Measurements from ENCODE around the gene KCNQ1OT1. TPM values are rescaled to one million over a fixed set of nuclear protein-coding genes. Genes with fewer than 3 reads are reported as not detected.
"Not testable (repeated sequence)": the region's sequence is repeated elsewhere in the genome, so short reads cannot be mapped to it uniquely, and the experiment has no call there.

The KCNQ1OT1 gene
- total RNA-seq, 4 donors from 2014 or later, result 0.16 to 0.61 (median 0.30) TPM

DNA sequence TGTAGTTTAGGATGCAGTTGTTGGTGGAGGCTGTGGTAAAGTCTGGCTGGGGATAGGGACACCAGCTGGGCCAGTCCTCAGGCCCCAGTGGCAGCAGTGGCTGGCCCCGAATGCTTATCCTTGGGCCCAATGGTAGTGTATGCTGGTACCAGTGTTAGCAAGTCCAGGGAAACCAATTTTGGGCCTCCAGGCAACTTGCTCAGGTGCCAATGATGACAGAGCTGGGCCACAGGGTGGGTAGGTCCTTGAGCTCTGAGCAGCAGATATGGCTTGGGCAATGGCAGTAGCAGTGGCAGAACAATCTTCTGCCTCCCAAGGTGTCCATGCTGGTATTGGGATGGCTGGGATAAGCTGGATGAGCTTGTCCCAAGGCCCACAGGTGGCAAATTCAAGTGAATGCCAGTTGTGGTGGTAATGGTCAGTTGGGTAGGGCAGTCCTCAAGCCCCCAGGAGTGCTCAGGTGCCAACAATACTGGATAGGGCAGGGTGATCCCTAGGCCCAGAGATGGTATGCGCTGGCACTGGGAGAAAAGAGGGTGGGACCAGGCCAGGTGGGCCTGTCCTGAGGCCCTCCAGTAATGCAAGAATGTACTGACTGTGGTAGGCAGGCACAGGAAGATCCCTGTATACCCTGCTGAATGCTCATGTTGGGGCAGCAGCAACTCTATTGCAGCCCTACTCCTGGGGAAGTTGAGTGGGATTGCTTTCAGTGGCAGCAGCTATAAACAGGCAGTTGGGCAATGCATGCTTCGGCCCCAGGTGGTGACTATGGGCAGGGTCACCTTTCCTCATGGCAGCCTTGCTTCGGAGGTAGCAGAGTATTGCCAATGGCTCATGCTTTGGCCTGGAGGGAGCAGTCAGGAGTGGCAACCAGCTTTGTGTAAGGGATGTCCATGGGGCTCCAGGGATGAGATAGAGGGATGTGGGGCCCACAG, 54.7 kb downstream of the KCNQ1OT1 start:
- in situ Hi-C loops (cut with MboI; ENCODE audit: low sequenced_read_pairs in 4 of 4) (no loop called here), intact Hi-C loops (cut with DNase I; ENCODE audit: low total_unique reads) (no loop called here)
- Histone ChIP-seq H3K4me1 (no peaks in the 10 kb centered on the region), H3K27me3 (no peaks in the 10 kb centered on the region), H3K27ac (no peak overlapping the region), H3K36me3 (no peaks in the 10 kb centered on the region), H3K4me3 (no peak overlapping the region), H3K9me3 (peaks cover 4 to 49% (median 4%) of the 10 kb centered on the region in 3 donors)
- no peak for DNase-seq
- TF ChIP-seq POLR2A (IDR thresholded peaks at IDR 0.05), result no peak
- TF ChIP-seq, protein P1, sequence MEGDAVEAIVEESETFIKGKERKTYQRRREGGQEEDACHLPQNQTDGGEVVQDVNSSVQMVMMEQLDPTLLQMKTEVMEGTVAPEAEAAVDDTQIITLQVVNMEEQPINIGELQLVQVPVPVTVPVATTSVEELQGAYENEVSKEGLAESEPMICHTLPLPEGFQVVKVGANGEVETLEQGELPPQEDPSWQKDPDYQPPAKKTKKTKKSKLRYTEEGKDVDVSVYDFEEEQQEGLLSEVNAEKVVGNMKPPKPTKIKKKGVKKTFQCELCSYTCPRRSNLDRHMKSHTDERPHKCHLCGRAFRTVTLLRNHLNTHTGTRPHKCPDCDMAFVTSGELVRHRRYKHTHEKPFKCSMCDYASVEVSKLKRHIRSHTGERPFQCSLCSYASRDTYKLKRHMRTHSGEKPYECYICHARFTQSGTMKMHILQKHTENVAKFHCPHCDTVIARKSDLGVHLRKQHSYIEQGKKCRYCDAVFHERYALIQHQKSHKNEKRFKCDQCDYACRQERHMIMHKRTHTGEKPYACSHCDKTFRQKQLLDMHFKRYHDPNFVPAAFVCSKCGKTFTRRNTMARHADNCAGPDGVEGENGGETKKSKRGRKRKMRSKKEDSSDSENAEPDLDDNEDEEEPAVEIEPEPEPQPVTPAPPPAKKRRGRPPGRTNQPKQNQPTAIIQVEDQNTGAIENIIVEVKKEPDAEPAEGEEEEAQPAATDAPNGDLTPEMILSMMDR (IDR thresholded peaks at IDR 0.05 in 4 of 5, conservative IDR thresholded peaks at IDR 0.05 in 1 of 5), result no peak
- ATAC-seq, result no peak

DNA sequence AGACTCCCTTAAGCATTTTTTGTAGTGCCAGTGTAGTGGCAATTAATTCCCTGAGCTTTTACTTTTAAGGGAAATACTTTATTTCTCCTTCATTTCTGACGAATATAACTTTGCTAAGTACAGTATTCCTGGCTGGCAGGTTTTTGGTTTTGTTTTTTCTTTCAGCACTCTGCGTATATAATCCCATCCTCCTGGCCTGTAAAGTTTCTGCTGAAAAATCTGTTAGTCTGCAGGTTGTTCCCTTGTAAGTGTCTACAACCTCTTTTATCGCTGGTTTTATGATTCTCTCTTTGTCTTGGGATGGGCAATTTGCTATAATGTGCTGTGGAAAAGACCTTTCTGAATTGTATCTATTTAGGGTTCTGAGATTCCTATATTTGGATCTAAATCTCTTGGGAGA, 56.0 kb downstream of the KCNQ1OT1 start:
- Histone ChIP-seq H3K4me1 (no peaks in the 10 kb centered on the region), H3K9me3 (peaks cover 4 to 37% (median 8%) of the 10 kb centered on the region in 3 donors), H3K27ac (no peak overlapping the region), H3K4me3 (no peak overlapping the region), H3K36me3 (no peaks in the 10 kb centered on the region), H3K27me3 (no peaks in the 10 kb centered on the region)
- DNase-seq (no peak), ATAC-seq (no peak)
- intact Hi-C loops (cut with DNase I; ENCODE audit: low total_unique reads), result no loop called here
- TF ChIP-seq, protein P1 (IDR thresholded peaks at IDR 0.05 in 4 of 5, conservative IDR thresholded peaks at IDR 0.05 in 1 of 5), result no peak
- TF ChIP-seq POLR2A (IDR thresholded peaks at IDR 0.05), result no peak
- in situ Hi-C loops (cut with MboI; ENCODE audit: low sequenced_read_pairs in 4 of 4), result no loop called here

DNA sequence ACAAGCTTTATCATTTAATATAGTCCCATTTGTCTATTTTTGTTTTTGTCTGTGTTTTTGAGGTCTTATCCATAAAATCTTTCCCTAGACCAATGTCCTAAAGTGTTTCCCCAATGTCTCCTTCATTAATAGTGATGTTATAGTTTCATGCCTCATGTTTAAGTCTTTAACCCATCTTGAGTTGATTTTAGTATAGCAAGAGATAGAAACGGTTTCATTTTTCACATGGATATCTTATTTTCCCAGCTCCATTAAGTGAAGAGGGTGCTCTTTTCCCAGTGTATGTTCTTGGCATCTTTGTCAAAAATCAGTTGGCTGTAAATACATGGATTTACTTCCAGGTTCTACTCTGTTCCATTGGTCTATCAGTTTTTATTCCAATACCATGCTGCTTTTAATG, 58.2 kb downstream of the KCNQ1OT1 start:
- intact Hi-C loops (cut with DNase I; ENCODE audit: low total_unique reads), result no loop called here
- H3K9me3 ChIP-seq, result peaks cover 4 to 32% (median 8%) of the 10 kb centered on the region in 3 donors
- H3K36me3 ChIP-seq, result no peaks in the 10 kb centered on the region
- in situ Hi-C loops (cut with MboI; ENCODE audit: low sequenced_read_pairs in 4 of 4), result no loop called here
- H3K27me3 ChIP-seq, result no peaks in the 10 kb centered on the region
- no peak for TF ChIP-seq POLR2A (IDR thresholded peaks at IDR 0.05)
- TF ChIP-seq, protein P1 (IDR thresholded peaks at IDR 0.05 in 4 of 5, conservative IDR thresholded peaks at IDR 0.05 in 1 of 5), result no peak
- H3K27ac ChIP-seq, result no peak overlapping the region
- ATAC-seq, result no peak
- H3K4me1 ChIP-seq, result no peaks in the 10 kb centered on the region
- no peak for DNase-seq
- H3K4me3 ChIP-seq, result no peak overlapping the region

DNA sequence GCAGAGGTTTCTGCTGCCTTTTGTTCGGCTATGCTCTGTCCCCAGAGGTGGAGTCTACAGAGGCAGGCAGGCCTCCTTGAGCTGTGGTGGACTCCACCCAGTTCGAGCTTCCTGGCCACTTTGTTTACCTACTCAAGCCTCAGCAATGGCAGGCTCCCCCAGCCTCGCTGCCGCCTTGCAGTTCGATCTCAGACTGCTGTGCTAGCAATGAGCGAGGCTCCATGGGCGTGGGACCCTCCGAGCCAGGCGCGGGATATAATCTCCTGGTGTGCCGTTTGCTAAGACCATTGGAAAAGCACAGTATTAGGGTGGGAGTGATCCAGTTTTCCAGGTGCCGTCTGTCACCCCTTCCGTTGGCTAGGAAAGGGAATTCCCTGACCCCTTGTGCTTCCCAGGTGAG, 60.0 kb downstream of the KCNQ1OT1 start:
- H3K27ac ChIP-seq; H3K36me3 ChIP-seq; intact Hi-C loops (cut with DNase I; ENCODE audit: low total_unique reads); H3K4me1 ChIP-seq; H3K27me3 ChIP-seq; H3K4me3 ChIP-seq; ATAC-seq; in situ Hi-C loops (cut with MboI; ENCODE audit: low sequenced_read_pairs in 4 of 4); DNase-seq: not testable (repeated sequence)
- H3K9me3 ChIP-seq, result peaks cover 4 to 29% (median 8%) of the 10 kb centered on the region in 3 donors

DNA sequence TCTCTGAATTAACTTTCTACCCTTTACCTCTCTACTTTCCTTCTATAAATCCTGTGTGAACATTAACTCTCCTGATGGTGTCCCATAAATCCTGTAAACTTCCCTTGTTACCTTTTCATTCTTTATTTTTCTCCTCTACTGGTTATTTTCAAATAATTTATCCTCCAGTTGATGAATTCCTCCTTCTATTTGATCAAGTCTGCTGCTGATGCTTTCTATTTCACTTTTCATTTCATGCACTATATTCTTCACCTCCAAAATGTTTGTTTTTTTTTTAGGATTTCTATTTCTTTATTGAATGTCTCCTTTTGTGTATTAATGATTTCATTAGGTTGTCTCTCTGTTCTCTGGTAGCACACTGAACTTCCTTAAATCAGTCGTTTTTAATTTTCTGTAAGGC, 68.6 kb downstream of the KCNQ1OT1 start:
- TF ChIP-seq, protein P1 (IDR thresholded peaks at IDR 0.05 in 4 of 5, conservative IDR thresholded peaks at IDR 0.05 in 1 of 5), result no peak
- TF ChIP-seq POLR2A (IDR thresholded peaks at IDR 0.05), result no peak
- H3K27ac ChIP-seq, result no peak overlapping the region
- no peak overlapping the region for H3K4me3 ChIP-seq
- H3K4me1 ChIP-seq, result no peaks in the 10 kb centered on the region
- in situ Hi-C loops (cut with MboI; ENCODE audit: low sequenced_read_pairs in 4 of 4) (no loop called here), intact Hi-C loops (cut with DNase I; ENCODE audit: low total_unique reads) (no loop called here)
- DNase-seq (no peak), ATAC-seq (no peak)
- peaks cover 6 to 7% (median 6%) of the 10 kb centered on the region in 3 donors for H3K9me3 ChIP-seq
- peaks cover 0 to 3% (median 0%) of the 10 kb centered on the region in 3 donors for H3K27me3 ChIP-seq
- H3K36me3 ChIP-seq, result no peaks in the 10 kb centered on the region

All from gastrocnemius medialis (tissue), 4 donors.